Measurements from ENCODE around the gene GALNT9. TPM values are rescaled to one million over a fixed set of nuclear protein-coding genes. Genes with fewer than 3 reads are reported as not detected.
"Not testable (repeated sequence)": the region's sequence is repeated elsewhere in the genome, so short reads cannot be mapped to it uniquely, and the experiment has no call there.

The GALNT9 gene
- total RNA-seq, 2 donors from 2014 or later, result not detected

GRCh38 chr12:132363661-132364347 lies 34.4 kb upstream of the GALNT9 start:
- ATAC-seq (no peak), DNase-seq (peak in 1 of 3 donors; percentile 1)
- Mint-ChIP-seq H3K27ac (no peak overlapping the region), H3K4me3 (peak overlapping the region; percentile 5), H3K36me3 (ENCODE audit: low read depth) (no peaks in the 10 kb centered on the region), H3K4me1 (no peaks in the 10 kb centered on the region), H3K27me3 (no peaks in the 10 kb centered on the region)
- H3K9me3 ChIP-seq (ENCODE audit: control insufficient read depth, low read length, poor library complexity, severe bottlenecking), result no peaks in the 10 kb centered on the region

GRCh38 chr12:132362996-132363660 lies 33.7 kb upstream of the GALNT9 start:
- no peaks in the 10 kb centered on the region for H3K9me3 ChIP-seq (ENCODE audit: control insufficient read depth, low read length, poor library complexity, severe bottlenecking)
- ATAC-seq, result no peak
- DNase-seq, result peak in 1 of 3 donors; percentile 2

GRCh38 chr12:132360906-132361777 lies 31.8 kb upstream of the GALNT9 start:
- Mint-ChIP-seq H3K36me3 (ENCODE audit: low read depth) (no peaks in the 10 kb centered on the region), H3K4me3 (no peak overlapping the region), H3K27me3 (no peaks in the 10 kb centered on the region), H3K27ac (no peak overlapping the region), H3K4me1 (no peaks in the 10 kb centered on the region)
- DNase-seq, result peak in 1 of 3 donors; percentile 0
- H3K9me3 ChIP-seq (ENCODE audit: control insufficient read depth, low read length, poor library complexity, severe bottlenecking), result no peaks in the 10 kb centered on the region
- no peak for ATAC-seq

More at GRCh38 chr12:132362996-132363660, 33.7 kb upstream of the GALNT9 start:
- Mint-ChIP-seq H3K4me3 (peak overlapping the region; percentile 5), H3K4me1 (no peaks in the 10 kb centered on the region), H3K27ac (no peak overlapping the region), H3K36me3 (ENCODE audit: low read depth) (no peaks in the 10 kb centered on the region), H3K27me3 (no peaks in the 10 kb centered on the region)

GRCh38 chr12:132360410-132360809 lies 31.0 kb upstream of the GALNT9 start:
- ATAC-seq (no peak), DNase-seq (no peak)
- no peak overlapping the region for H3K4me3 Mint-ChIP-seq
- H3K9me3 ChIP-seq (ENCODE audit: control insufficient read depth, low read length, poor library complexity, severe bottlenecking), result no peaks in the 10 kb centered on the region
- no peak overlapping the region for H3K27ac Mint-ChIP-seq
- H3K36me3 Mint-ChIP-seq (ENCODE audit: low read depth), result no peaks in the 10 kb centered on the region
- H3K27me3 Mint-ChIP-seq, result no peaks in the 10 kb centered on the region
- no peaks in the 10 kb centered on the region for H3K4me1 Mint-ChIP-seq

- ATAC-seq, result no peak
- no peak overlapping the region for H3K27ac Mint-ChIP-seq
- no peak overlapping the region for H3K4me3 Mint-ChIP-seq
- no peaks in the 10 kb centered on the region for H3K4me1 Mint-ChIP-seq
- DNase-seq, result no peak
- H3K27me3 Mint-ChIP-seq, result no peaks in the 10 kb centered on the region
- no peaks in the 10 kb centered on the region for H3K36me3 Mint-ChIP-seq (ENCODE audit: low read depth)
- H3K9me3 ChIP-seq (ENCODE audit: control insufficient read depth, low read length, poor library complexity, severe bottlenecking), result no peaks in the 10 kb centered on the region
These were observed 30.6 kb upstream of the GALNT9 start for GRCh38 chr12:132359971-132360370.

- H3K27me3 Mint-ChIP-seq, result no peaks in the 10 kb centered on the region
These were observed 30.2 kb upstream of the GALNT9 start for GRCh38 chr12:132359551-132359950.

GRCh38 chr12:132358241-132359225 lies 29.1 kb upstream of the GALNT9 start:
- not testable (repeated sequence) for H3K4me1 Mint-ChIP-seq; ATAC-seq; H3K36me3 Mint-ChIP-seq (ENCODE audit: low read depth); H3K27ac Mint-ChIP-seq; H3K4me3 Mint-ChIP-seq; DNase-seq; H3K27me3 Mint-ChIP-seq; H3K9me3 ChIP-seq (ENCODE audit: control insufficient read depth, low read length, poor library complexity, severe bottlenecking)

More at GRCh38 chr12:132359551-132359950, 30.2 kb upstream of the GALNT9 start:
- no peak overlapping the region for H3K27ac Mint-ChIP-seq
- DNase-seq, result no peak
- no peak for ATAC-seq
- no peak overlapping the region for H3K4me3 Mint-ChIP-seq
- no peaks in the 10 kb centered on the region for H3K9me3 ChIP-seq (ENCODE audit: control insufficient read depth, low read length, poor library complexity, severe bottlenecking)
- no peaks in the 10 kb centered on the region for H3K4me1 Mint-ChIP-seq
- H3K36me3 Mint-ChIP-seq (ENCODE audit: low read depth), result no peaks in the 10 kb centered on the region

- Mint-ChIP-seq H3K4me1 (no peaks in the 10 kb centered on the region), H3K27ac (no peak overlapping the region), H3K36me3 (ENCODE audit: low read depth) (no peaks in the 10 kb centered on the region), H3K4me3 (no peak overlapping the region), H3K27me3 (no peaks in the 10 kb centered on the region)
- DNase-seq (no peak), ATAC-seq (no peak)
- H3K9me3 ChIP-seq (ENCODE audit: control insufficient read depth, low read length, poor library complexity, severe bottlenecking), result no peaks in the 10 kb centered on the region
These were observed 28.3 kb upstream of the GALNT9 start for GRCh38 chr12:132357623-132358186.

- DNase-seq (no peak), ATAC-seq (no peak)
- Mint-ChIP-seq H3K36me3 (ENCODE audit: low read depth) (no peaks in the 10 kb centered on the region), H3K4me3 (no peak overlapping the region), H3K4me1 (no peaks in the 10 kb centered on the region), H3K27ac (no peak overlapping the region), H3K27me3 (no peaks in the 10 kb centered on the region)
- H3K9me3 ChIP-seq (ENCODE audit: control insufficient read depth, low read length, poor library complexity, severe bottlenecking), result no peaks in the 10 kb centered on the region
These were observed 27.6 kb upstream of the GALNT9 start for GRCh38 chr12:132356691-132357622.

- H3K4me1 Mint-ChIP-seq, result no peaks in the 10 kb centered on the region
- DNase-seq (no peak), ATAC-seq (no peak)
- no peaks in the 10 kb centered on the region for H3K27me3 Mint-ChIP-seq
- no peaks in the 10 kb centered on the region for H3K36me3 Mint-ChIP-seq (ENCODE audit: low read depth)
- H3K9me3 ChIP-seq (ENCODE audit: control insufficient read depth, low read length, poor library complexity, severe bottlenecking), result no peaks in the 10 kb centered on the region
- no peak overlapping the region for H3K4me3 Mint-ChIP-seq
- no peak overlapping the region for H3K27ac Mint-ChIP-seq
These were observed 26.6 kb upstream of the GALNT9 start for GRCh38 chr12:132355742-132356681.
